Endometrium (tissue), 2 donors: ENCODE results near the gene TFPT.
"Not testable (repeated sequence)": the region's sequence is repeated elsewhere in the genome, so short reads cannot be mapped to it uniquely, and the experiment has no call there.

ENCODE experiments used
- FAIRE-seq: peaks from 2 replicates; lab custom pipeline; 2012; peaks lifted over from hg19 to GRCh38; lab: Jason Lieb, UNC
- donor health status: control.
- donor health status: control.

Gene TFPT

DNA sequence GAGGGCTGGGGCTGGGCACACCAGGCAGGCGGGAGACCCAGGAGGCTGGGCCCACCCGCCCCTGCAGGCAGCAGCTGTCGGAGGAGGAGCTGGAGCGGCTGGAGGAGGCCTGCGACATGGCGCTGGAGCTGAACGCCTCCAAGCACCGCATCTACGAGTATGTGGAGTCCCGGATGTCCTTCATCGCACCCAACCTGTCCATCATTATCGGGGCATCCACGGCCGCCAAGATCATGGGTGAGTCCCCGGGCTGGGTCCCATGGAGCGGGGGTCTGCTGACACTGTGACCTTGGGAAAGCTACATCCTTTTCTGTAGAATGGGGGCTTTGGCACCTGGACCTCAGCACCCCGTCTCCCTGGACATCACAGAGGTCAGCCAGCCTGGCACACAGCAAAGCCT, 8.2 kb upstream of the TFPT start:
- FAIRE-seq = no peak

DNA sequence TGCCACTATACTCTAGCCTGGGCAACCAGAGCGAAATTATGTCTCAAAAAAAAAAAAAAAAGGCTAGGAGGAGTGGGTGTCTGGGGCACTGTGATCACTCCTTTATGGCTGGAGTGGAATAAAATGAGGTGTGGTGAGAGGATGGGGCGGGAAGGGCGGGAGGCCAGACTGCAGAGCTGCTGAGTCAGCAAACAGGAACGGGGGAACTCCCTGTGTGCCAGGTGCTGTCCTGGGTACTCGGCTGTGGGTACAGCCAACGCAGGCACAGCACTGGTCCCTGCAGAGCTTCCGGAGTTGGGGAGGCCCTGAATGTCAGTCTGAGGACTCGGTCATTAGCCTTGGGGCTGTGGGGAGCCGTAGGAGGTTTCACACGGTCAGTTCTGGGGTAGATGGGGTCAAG, 5.8 kb upstream of the TFPT start:
- FAIRE-seq = no peak

DNA sequence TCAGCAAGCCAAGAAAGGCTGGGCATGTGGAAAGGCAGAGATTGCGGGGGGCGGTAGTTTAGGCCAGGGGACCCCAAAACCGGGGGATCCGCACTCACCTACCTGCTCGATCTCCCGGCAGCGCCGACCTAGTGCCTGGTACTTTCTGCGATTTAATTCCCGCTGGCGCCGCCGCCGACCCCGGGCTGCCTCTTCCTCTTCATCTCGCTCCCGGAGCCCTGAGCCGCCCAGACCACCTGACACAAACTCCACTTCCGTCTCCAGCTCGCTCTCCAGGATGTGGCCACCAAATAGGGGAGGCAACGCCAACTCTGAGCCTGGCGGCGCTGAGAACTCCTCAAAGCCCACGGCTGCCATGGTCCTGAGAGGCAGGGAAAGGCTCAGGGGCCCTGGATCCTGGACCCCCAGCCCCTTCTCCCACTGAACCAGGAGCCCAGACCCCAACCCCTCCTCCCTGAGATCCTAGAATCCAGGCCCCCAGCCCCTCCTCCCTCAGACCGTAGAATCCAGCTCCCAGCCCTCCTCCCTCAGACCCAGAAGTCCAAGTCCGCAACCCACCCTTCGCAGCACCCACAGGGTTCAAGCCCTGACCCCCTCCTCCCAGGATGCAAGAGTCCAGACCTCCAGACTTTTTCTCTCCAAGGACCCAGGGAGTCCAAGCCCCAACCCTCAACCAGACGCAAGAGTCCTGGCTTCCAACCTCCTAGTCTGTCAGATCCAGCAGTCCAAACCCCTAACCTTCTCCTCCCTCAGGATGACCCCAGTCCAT, 933 bp downstream of the TFPT start:
- no peak for FAIRE-seq

GRCh38 chr19:54109651-54110050, 5.8 kb downstream of the TFPT start:
- FAIRE-seq = no peak

GRCh38 chr19:54108496-54108895, 7.0 kb downstream of the TFPT start:
- FAIRE-seq = no peak

DNA sequence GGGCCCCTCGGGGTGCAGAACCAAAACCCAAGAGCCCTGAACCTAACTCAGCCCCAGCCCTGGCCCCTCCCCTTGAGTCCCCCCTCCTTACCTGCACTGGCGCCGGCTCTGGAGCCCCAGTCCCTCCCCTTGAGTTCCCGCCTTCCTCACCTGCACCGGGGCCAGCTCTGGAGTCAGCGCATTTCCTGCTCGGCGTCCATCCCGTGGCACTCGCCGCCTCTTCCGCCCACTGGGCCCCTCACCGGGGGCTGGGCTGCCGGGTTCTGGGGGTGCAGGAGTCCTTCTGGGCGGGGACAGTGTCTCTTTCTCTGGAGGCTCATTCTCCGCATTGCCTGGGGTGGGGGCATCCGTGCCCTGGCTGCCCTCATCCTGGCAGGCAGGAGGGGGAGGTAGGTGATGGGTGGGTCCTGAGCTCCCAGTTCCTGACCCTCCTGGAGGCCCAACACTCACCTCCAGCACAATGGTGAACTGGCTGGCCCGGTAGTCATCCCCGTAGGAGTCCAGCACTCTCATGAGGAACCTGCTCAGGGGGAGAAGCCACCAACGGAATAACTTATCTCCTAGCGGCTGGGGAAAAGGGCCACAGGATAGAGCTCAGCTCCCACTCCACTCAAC, 7.5 kb downstream of the TFPT start:
- no peak for FAIRE-seq

DNA sequence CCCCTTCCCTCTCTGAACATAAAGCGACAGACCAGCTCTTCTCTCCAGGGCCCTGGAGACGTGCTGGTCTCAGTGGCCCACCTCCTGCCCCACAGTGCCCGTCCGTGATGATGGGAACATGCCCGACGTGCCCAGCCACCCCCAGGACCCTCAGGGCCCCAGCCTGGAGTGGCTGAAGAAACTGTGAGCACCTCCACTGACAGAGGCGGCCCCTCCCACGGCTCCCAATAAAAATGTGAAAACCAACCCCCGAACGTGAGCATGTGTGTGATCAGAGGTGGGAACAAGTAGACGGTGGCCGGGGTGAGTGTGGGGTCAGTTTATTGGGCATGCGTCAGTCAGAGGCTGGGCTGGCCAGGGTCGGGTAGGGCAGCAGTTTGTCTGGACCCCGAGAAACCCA, 8.7 kb downstream of the TFPT start:
- FAIRE-seq = no peak

GRCh38 chr19:54105796-54106195, 9.7 kb downstream of the TFPT start:
- FAIRE-seq = no peak

DNA sequence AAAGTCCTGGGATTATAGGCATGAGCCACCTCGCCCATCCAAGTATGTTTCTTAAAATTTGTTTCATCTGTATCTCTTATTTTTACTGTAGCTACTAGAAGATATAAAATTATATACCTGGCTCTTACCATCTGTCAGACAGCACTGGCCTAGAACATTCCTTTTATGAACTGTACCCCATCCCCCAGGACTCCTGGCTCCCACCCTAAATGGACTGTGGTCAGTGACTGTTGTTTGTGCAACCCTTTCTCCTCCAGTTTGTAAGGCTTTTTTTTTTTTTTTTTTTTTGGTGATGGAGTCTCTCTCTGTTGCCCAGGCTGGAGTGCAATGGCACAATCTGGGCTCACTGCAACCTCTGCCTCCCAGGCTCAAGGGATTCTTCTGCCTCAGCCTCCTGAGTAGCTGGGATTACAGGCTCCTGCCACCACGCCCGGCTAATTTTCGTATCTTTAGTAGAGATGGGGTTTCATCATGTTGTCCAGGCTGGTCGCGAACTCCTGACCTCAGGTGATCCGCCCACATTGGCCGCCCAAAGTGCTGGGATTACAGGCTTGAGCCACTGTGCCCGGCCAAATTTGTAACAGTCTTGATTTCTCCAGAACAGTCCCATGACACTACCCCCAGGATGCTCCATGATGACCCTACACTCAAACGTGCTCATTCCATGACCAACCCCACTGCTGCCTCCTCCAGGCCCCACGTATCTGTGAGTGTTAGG, 10.3 kb downstream of the TFPT start:
- no peak for FAIRE-seq

DNA sequence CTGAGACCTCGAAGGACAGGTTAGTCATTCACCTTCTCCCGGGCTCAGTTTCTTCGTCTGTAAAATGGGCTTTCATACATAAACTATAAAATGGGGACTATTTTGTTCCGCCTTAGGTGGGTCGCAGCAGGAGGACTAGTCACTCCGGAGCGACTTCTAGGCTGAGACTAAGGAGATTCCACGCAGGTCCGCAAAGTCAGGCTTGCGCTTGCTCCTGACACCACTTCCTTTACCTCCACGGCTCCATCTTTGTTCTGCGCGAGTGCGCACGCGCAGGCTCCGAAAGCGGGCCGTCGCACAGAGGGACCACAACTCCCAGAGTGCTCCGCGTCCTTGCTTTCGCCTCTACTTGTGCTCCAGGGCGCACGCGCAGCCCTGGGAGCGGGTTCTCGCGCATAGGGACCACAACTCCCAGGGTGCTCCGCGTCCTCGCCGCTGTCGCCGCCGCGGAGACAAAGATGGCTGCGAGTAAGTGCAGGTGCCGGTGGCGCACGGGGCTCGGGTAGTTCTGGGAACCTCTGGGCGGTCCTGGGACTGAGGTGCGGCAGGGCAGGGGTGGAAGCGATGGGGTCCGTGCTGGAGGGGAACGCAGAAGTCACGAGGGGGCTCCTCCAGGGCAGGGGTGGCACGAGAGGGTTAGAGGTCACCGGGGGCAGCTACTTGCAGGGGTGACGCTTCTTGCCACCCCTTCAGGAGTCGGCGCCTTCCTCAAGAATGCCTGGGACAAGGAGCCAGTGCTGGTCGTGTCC, 12.9 kb downstream of the TFPT start, which contains the start of gene NDUFA3:
Gene NDUFA3, plus strand, starts transcription at position 435 of the 749 bp plus-strand sequence. Its CDS starts 24 bp downstream, at position 459.
- peak; percentile 93 for FAIRE-seq

DNA sequence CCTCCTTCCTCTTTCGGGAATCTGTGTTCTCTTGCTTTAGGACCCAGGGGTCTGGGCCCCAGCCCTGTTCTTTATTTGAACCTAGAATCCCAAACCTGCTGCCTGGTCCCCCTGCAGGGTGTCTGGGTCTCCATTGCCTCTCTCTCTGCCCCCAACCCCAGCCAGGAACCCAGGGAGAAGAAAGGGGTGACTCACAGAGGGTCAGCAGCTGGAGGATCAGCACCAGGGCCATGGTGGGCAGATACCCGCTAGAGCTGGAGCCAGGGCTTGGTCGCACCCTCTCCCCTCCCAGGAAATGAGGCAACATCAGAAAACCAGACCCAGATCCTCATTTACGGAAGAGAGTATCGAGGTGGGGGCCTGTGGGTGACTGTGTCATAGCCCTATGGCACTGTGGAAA, 14.9 kb downstream of the TFPT start, which contains the start of gene OSCAR:
Gene OSCAR, minus strand, starts transcription at position 243 of the 400 bp plus-strand sequence. Its CDS starts 11 bp downstream, at position 232.
- FAIRE-seq = no peak

DNA sequence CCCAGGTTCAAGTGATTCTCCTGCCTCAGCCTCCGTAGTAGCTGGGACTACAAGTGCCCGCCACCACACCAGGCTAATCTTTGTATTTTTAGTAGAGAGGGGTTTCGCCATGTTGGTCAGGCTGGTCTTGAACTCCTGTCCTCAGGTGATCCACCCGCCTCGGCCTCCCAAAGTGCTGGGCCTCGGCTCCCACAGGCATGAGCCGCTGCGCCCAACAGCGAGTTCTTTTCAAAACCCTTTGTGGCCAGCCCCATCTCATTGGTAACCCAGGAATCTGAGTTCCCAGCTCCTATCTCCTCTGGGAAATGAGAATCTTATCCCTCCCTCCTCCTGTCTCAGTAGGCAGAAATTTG, 15.6 kb downstream of the TFPT start:
- FAIRE-seq = not testable (repeated sequence)

DNA sequence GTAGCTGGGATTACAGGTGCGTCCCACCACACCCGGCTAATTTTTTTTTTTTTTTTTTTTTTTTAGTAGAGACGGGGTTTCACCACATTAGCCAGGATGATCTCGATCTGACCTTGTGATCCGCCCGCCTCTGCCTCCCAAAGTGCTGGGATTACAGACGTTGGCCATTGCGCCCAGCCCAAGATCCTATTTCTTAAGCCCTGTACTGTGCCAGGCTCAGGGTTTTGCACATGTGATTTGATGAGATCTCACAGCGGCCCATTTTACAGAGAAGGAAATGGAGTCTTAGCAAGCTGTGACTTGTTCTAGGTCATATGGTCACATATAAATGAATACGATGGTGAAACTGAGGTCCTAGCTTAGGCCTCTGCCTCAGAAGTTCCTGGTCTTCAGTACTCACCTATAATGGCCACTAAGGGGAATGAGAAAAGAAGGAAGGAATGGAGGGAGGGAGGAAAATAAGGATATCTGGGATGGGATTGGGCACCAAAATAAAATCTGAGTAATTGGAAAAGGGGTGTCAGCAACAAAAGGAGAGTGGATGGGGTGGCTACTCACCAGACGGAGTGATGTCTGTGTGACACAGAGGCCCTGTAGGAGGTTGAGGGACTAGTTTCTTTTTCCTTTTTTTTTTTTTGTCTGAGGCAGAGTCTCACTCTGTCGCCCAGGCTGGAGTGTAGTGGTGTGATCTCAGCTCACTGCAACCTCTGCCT, 16.1 kb downstream of the TFPT start:
- no peak for FAIRE-seq

GRCh38 chr19:54096617-54097106, 18.8 kb downstream of the TFPT start:
- no peak for FAIRE-seq

DNA sequence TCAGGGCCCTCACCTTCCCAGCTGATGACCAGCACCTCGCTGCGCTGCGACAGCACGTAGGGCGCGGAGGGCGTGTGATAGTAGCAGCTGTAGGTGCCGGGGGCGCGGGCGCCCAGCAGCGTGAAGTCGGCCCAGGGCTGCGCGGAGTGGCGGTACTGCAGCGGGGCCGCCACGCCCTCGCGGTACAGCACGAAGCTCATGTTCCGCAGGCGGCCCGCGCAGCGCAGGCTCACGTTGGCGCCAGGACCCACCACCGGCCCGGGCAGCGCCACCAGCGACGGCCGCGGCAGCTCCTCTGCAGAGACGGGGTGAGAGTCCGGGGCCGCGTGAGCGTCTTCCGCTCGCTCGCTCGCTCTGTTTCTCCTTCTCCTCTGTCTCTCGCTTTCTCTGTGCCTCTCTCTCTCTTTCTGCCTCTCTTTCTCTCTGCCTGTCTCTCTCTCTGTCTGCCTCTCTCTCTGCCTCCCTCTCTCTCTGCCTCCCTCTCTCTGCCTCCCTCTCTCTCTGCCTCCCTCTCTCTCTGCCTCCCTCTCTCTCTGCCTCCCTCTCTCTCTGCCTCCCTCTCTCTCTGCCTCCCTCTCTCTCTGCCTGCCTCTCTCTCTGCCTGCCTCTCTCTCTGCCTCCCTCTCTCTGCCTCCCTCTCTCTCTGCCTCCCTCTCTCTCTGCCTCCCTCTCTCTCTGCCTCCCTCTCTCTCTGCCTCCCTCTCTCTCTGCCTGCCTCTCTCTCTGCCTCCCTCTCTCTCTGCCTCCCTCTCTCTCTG, 19.4 kb downstream of the TFPT start:
- not testable (repeated sequence) for FAIRE-seq

- no peak for FAIRE-seq
Measured at GRCh38 chr19:54095136-54095858, 20.2 kb downstream of the TFPT start.

GRCh38 chr19:54094426-54095000, 20.9 kb downstream of the TFPT start:
- no peak for FAIRE-seq

- no peak for FAIRE-seq
Measured at GRCh38 chr19:54084410-54084809, 31.0 kb downstream of the TFPT start.

- no peak for FAIRE-seq
Measured at GRCh38 chr19:54081032-54081431, 34.4 kb downstream of the TFPT start, which contains the start of gene TARM1. Gene TARM1 (minus strand): TSS chr19:54081365. CDS start chr19:54081340, 25 bp downstream.

- no peak for FAIRE-seq
Measured at GRCh38 chr19:54077334-54077733, 38.1 kb downstream of the TFPT start.
